LNCaP clone FGC (cell line): ENCODE results near the gene BBS4.

ENCODE experiments used
- DNase-seq: peaks from one replicate; pipeline ENCODE4 v3.0.0-alpha.2; 2011; ENCODE audit warnings: low read depth
- H3K4me3 ChIP-seq: 2 replicates; pipeline ENCODE4 v1.5.1; 2011; ENCODE audit warnings: mild to moderate bottlenecking, low read depth, low read length, control low read depth
- CTCF ChIP-seq: IDR thresholded peaks from 2 replicates; pipeline ENCODE4 v1.5.1; 2012; ENCODE audit warnings: mild to moderate bottlenecking; ENCODE audit not compliant: control insufficient read depth, insufficient read depth; ENCODE audit errors: extremely low read depth

BBS4 gene

GRCh38 chr15:72733941-72734738 is 48.1 kb downstream of the BBS4 start:
- peak; percentile 95 for DNase-seq
- no peak overlapping the region for H3K4me3 ChIP-seq
- no peak for TF ChIP-seq CTCF

GRCh38 chr15:72735111-72735510 is 49.1 kb downstream of the BBS4 start:
- no peak overlapping the region for H3K4me3 ChIP-seq
- no peak for DNase-seq
- TF ChIP-seq CTCF, result no peak

- no peak for TF ChIP-seq CTCF
- no peak overlapping the region for H3K4me3 ChIP-seq
- no peak for DNase-seq
Observed at GRCh38 chr15:72737061-72737460, 51.1 kb downstream of the BBS4 start.

GRCh38 chr15:72737723-72738122 is 51.7 kb downstream of the BBS4 start:
- peak; percentile 88 for DNase-seq
- TF ChIP-seq CTCF, result no peak
- H3K4me3 ChIP-seq, result no peak overlapping the region

DNA sequence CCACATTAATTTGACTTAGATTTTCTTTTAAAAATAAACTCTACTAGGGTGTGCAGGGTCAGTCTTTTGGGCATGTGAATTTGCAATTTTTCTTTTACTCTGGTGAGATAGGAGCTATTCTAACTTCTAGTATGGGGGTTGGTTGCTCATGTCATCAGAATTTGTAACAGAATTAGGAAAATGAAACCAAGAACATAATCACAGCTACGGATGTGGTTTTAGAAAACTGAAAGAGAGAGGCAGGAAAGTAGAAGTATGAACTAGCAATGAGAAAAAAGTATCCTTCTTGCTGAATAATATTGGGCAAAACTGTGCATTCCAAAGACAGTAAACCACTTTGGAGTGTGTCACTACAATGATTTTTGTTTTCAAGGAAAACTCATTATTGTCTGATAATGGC is 54.2 kb downstream of the BBS4 start:
- no peak for TF ChIP-seq CTCF
- no peak overlapping the region for H3K4me3 ChIP-seq
- DNase-seq, result no peak

- TF ChIP-seq CTCF, result no peak
- DNase-seq, result no peak
- no peak overlapping the region for H3K4me3 ChIP-seq
Observed at GRCh38 chr15:72749700-72750099, 63.7 kb downstream of the BBS4 start.
